SJSA1 (cell line): Measurements from ENCODE around the gene MVB12B. TPM values are rescaled to one million over a fixed set of nuclear protein-coding genes. Genes with fewer than 3 reads are reported as not detected.

Experiments used
- DNase-seq, 2 experiments: peaks; one replicate each; pipeline ENCODE4 v3.0.0-alpha.2; 2015 to 2020; ENCODE audit warnings: low spot score in 2 of 2, low read depth in 1 of 2
- H3K27ac ChIP-seq: fragments of 250-450 bp; sonication (Bioruptor Pico); 2 replicates; pipeline ENCODE4 v1.5.1; 2020; ENCODE audit warnings: mild to moderate bottlenecking, moderate library complexity
- H3K27me3 ChIP-seq: fragments of 250-450 bp; sonication (Bioruptor Pico); replicated peaks from 2 replicates; pipeline ENCODE4 v1.5.1; 2020; ENCODE audit warnings: mild to moderate bottlenecking, moderate library complexity
- H3K36me3 ChIP-seq: fragments of 250-450 bp; sonication (Bioruptor Pico); 2 replicates; pipeline ENCODE4 v1.5.1; 2020; ENCODE audit warnings: mild to moderate bottlenecking
- H3K4me1 ChIP-seq: fragments of 250-450 bp; sonication (Bioruptor Pico); replicated peaks from 2 replicates; pipeline ENCODE4 v1.6.1; 2021; ENCODE audit warnings: mild to moderate bottlenecking
- H3K4me3 ChIP-seq: fragments of 250-450 bp; sonication (Bioruptor Pico); 2 replicates; pipeline ENCODE4 v1.5.1; 2020; ENCODE audit warnings: mild to moderate bottlenecking
- H3K9me3 ChIP-seq: fragments of 250-450 bp; sonication (Bioruptor Pico); replicated peaks from 2 replicates; pipeline ENCODE4 v1.5.1; 2020; ENCODE audit warnings: mild to moderate bottlenecking
- total RNA-seq: library from RNA; depleted of rRNA; stranded (reverse); fragments of >200 nt; shearing (Covaris generic); gene quantifications from 2 replicates; pipeline ENCODE4 v1.2.3, GENCODE V29; 2014

Gene MVB12B
- total RNA-seq, 1 experiment from 2014 or later: 7.8 TPM

- H3K27me3 ChIP-seq: no peaks in the 10 kb centered on the region
- no peaks in the 10 kb centered on the region for H3K4me1 ChIP-seq
- no peak for DNase-seq
- H3K27ac ChIP-seq: no peak overlapping the region
- no peaks in the 10 kb centered on the region for H3K9me3 ChIP-seq
- H3K36me3 ChIP-seq: no peaks in the 10 kb centered on the region
- H3K4me3 ChIP-seq: no peak overlapping the region
Measured at GRCh38 chr9:126491949-126492348, 165.3 kb downstream of the MVB12B start.

- Histone ChIP-seq H3K4me1 (no peaks in the 10 kb centered on the region; the same call in 1 of the 2 replicates), H3K36me3 (no peaks in the 10 kb centered on the region; the same call in 1 of the 2 replicates), H3K4me3 (no peak overlapping the region), H3K9me3 (no peaks in the 10 kb centered on the region), H3K27ac (no peak overlapping the region), H3K27me3 (no peaks in the 10 kb centered on the region)
- no peak for DNase-seq
Measured at GRCh38 chr9:126494264-126494663, 167.6 kb downstream of the MVB12B start.

- no peak for DNase-seq
- no peaks in the 10 kb centered on the region; the same call in 1 of the 2 replicates for H3K36me3 ChIP-seq
- no peaks in the 10 kb centered on the region for H3K9me3 ChIP-seq
- H3K27ac ChIP-seq: no peak overlapping the region
- H3K27me3 ChIP-seq: no peaks in the 10 kb centered on the region
- H3K4me1 ChIP-seq: peaks cover 4% of the 10 kb centered on the region
- H3K4me3 ChIP-seq: no peak overlapping the region
Measured at GRCh38 chr9:126494746-126495145, 168.1 kb downstream of the MVB12B start.

GRCh38 chr9:126495411-126496180, 169.0 kb downstream of the MVB12B start:
- Histone ChIP-seq H3K36me3 (no peaks in the 10 kb centered on the region; the same call in 1 of the 2 replicates), H3K4me1 (peaks cover 7% of the 10 kb centered on the region), H3K27me3 (no peaks in the 10 kb centered on the region), H3K27ac (no peak overlapping the region), H3K4me3 (no peak overlapping the region), H3K9me3 (no peaks in the 10 kb centered on the region)
- no peak for DNase-seq

GRCh38 chr9:126496181-126496576, 169.6 kb downstream of the MVB12B start:
- H3K4me1 ChIP-seq: peaks cover 9% of the 10 kb centered on the region
- no peak for DNase-seq
- no peaks in the 10 kb centered on the region for H3K9me3 ChIP-seq
- no peaks in the 10 kb centered on the region for H3K27me3 ChIP-seq
- H3K4me3 ChIP-seq: no peak overlapping the region
- H3K27ac ChIP-seq: no peak overlapping the region
- H3K36me3 ChIP-seq: no peaks in the 10 kb centered on the region; the same call in 1 of the 2 replicates

- Histone ChIP-seq H3K27me3 (no peaks in the 10 kb centered on the region), H3K9me3 (no peaks in the 10 kb centered on the region), H3K36me3 (no peaks in the 10 kb centered on the region; the same call in 1 of the 2 replicates), H3K4me3 (no peak overlapping the region), H3K27ac (no peak overlapping the region), H3K4me1 (peaks cover 9% of the 10 kb centered on the region)
- DNase-seq: no peak
Measured at GRCh38 chr9:126496781-126497659, 170.4 kb downstream of the MVB12B start.

- H3K36me3 ChIP-seq: no peaks in the 10 kb centered on the region; the same call in 1 of the 2 replicates
- no peak for DNase-seq
- peaks cover 9% of the 10 kb centered on the region for H3K4me1 ChIP-seq
- H3K27ac ChIP-seq: no peak overlapping the region
- H3K4me3 ChIP-seq: no peak overlapping the region
- H3K9me3 ChIP-seq: no peaks in the 10 kb centered on the region
- H3K27me3 ChIP-seq: no peaks in the 10 kb centered on the region
Measured at GRCh38 chr9:126497660-126498275, 171.1 kb downstream of the MVB12B start.

GRCh38 chr9:126498331-126498730, 171.7 kb downstream of the MVB12B start:
- Histone ChIP-seq H3K9me3 (no peaks in the 10 kb centered on the region), H3K36me3 (no peaks in the 10 kb centered on the region; the same call in 1 of the 2 replicates), H3K27ac (no peak overlapping the region), H3K27me3 (no peaks in the 10 kb centered on the region), H3K4me1 (peaks cover 13% of the 10 kb centered on the region), H3K4me3 (no peak overlapping the region)
- no peak for DNase-seq

GRCh38 chr9:126499005-126499910, 172.6 kb downstream of the MVB12B start:
- no peaks in the 10 kb centered on the region for H3K27me3 ChIP-seq
- no peak overlapping the region for H3K27ac ChIP-seq
- peaks cover 3% of the 10 kb centered on the region for H3K36me3 ChIP-seq
- peak overlapping the region; percentile 36 for H3K4me3 ChIP-seq
- H3K4me1 ChIP-seq: peaks cover 13% of the 10 kb centered on the region
- H3K9me3 ChIP-seq: no peaks in the 10 kb centered on the region
- DNase-seq: peak in 1 of 2 experiments; percentile 62

GRCh38 chr9:126499911-126500599, 173.4 kb downstream of the MVB12B start:
- no peak for DNase-seq
- peaks cover 3% of the 10 kb centered on the region for H3K36me3 ChIP-seq
- H3K4me1 ChIP-seq: peaks cover 13% of the 10 kb centered on the region
- no peaks in the 10 kb centered on the region for H3K27me3 ChIP-seq
- peak overlapping the region; percentile 36; the same call in 1 of the 2 replicates for H3K4me3 ChIP-seq
- H3K9me3 ChIP-seq: no peaks in the 10 kb centered on the region
- no peak overlapping the region for H3K27ac ChIP-seq

- Histone ChIP-seq H3K9me3 (no peaks in the 10 kb centered on the region), H3K27ac (no peak overlapping the region), H3K4me1 (peaks cover 13% of the 10 kb centered on the region), H3K27me3 (no peaks in the 10 kb centered on the region), H3K36me3 (peaks cover 3% of the 10 kb centered on the region), H3K4me3 (no peak overlapping the region)
- DNase-seq: peak; percentile 37 to 69
Measured at GRCh38 chr9:126500600-126501382, 174.2 kb downstream of the MVB12B start.
